ENCODE measurements around the gene NCAM1.

Gene NCAM1

DNA sequence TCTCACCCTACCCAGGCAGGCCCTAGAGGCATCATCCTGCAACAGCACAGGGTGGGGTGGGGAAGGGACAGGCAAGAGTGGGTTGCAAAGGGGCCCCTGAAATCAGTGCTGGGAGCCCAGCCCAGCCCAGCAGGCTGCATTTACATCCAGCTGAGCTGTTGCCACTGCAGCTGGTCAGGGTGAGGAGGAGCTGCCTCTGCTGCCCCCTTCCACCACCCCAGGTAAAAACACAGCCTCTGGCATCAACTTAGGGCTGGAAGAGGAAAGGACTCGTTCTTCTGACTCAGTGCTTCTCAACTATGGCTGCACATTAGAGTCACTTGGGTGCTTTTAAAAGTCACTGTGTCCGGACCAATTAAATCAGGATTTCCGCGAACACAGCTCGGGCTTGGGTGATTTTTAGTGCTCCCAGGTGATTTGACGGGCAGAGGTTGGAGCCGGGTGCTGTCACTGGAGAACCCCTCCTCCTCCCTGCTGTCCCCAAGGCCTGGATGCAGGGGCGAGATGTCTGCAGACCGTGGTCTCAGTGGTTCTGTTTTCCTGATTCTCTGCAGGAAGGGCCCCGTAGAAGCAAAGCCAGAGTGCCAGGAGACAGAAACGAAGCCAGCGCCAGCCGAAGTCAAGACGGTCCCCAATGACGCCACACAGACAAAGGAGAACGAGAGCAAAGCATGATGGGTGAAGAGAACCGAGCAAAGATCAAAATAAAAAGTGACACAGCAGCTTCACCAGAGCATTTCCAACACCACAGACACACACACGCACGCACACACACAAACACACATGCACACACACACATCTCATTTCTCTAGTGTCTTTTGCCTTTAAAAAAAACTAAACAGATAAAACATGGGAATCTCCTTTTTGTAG, 313.7 kb downstream of the NCAM1 start:
- TF ChIP-seq, protein P1, sequence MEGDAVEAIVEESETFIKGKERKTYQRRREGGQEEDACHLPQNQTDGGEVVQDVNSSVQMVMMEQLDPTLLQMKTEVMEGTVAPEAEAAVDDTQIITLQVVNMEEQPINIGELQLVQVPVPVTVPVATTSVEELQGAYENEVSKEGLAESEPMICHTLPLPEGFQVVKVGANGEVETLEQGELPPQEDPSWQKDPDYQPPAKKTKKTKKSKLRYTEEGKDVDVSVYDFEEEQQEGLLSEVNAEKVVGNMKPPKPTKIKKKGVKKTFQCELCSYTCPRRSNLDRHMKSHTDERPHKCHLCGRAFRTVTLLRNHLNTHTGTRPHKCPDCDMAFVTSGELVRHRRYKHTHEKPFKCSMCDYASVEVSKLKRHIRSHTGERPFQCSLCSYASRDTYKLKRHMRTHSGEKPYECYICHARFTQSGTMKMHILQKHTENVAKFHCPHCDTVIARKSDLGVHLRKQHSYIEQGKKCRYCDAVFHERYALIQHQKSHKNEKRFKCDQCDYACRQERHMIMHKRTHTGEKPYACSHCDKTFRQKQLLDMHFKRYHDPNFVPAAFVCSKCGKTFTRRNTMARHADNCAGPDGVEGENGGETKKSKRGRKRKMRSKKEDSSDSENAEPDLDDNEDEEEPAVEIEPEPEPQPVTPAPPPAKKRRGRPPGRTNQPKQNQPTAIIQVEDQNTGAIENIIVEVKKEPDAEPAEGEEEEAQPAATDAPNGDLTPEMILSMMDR (IDR thresholded peaks at IDR 0.05; ENCODE audit: low read depth, low read length): no peak
- no peak overlapping the region for H3K4me3 ChIP-seq (ENCODE audit: low read depth, low read length)

DNA sequence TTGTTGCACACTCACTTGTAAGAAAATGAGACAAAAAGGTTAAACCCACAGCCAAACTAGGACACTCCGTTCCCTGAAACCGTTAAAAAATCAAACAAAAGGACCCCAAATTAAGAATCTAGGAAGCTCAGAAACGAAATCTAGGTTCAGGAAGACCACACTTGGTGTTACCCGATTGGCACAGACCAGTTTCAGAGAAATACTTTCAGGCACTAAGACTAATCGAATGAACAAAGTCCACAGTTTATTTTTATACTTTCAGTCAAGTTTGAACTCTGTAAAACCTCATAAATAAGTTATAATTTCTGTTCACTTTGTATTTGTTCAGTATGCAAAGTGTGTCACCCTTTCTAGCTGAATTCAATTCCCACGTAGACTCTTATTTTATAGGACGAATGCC, 314.4 kb downstream of the NCAM1 start:
- TF ChIP-seq, protein P1 (IDR thresholded peaks at IDR 0.05; ENCODE audit: low read depth, low read length): no peak
- no peak overlapping the region for H3K4me3 ChIP-seq (ENCODE audit: low read depth, low read length)

- TF ChIP-seq, protein P1 (IDR thresholded peaks at IDR 0.05; ENCODE audit: low read depth, low read length): no peak
- H3K4me3 ChIP-seq (ENCODE audit: low read depth, low read length): no peak overlapping the region
Observed at GRCh38 chr11:113276466-113276865, 315.2 kb downstream of the NCAM1 start.

DNA sequence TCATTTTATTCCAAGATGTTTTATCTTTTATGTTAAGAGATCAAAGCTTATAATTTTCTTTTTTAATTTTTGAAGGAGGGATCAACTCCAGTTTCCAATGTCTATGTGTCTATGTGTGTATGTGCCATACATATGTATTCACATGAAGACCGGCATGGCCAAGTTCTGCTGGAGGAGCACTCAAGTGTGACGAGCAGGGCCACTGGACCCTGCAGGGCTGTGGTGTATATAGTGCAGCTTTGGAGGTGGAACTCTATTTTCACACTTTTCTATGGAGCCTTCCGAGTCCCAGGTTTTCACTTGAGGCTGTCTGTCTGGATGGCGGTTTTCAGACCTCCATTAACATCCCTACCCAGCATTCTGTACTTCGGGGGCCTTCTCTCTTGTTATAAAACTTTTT, 316.7 kb downstream of the NCAM1 start:
- TF ChIP-seq, protein P1 (IDR thresholded peaks at IDR 0.05; ENCODE audit: low read depth, low read length): no peak
- no peak overlapping the region for H3K4me3 ChIP-seq (ENCODE audit: low read depth, low read length)

DNA sequence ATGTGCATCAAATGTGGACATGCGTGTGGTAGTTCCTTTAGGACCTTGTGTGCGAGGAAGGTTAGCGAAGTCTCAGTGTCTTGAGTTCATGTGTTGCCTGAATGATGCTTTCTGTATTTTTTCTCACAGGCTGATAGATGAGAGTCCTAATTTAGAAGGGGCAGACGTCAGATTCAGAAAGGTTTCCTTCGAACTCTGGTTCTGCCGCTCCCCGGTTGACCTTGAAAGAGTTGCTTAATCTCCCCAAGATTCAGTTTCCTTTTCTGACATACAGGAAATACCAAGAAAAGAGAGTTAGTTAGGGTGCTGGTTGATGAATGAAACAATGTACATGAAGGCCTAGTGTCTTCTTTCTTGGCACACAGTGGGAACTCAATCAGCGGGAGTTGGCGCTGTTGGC, 317.3 kb downstream of the NCAM1 start:
- H3K4me3 ChIP-seq (ENCODE audit: low read depth, low read length): no peak overlapping the region
- TF ChIP-seq, protein P1 (IDR thresholded peaks at IDR 0.05; ENCODE audit: low read depth, low read length): no peak

DNA sequence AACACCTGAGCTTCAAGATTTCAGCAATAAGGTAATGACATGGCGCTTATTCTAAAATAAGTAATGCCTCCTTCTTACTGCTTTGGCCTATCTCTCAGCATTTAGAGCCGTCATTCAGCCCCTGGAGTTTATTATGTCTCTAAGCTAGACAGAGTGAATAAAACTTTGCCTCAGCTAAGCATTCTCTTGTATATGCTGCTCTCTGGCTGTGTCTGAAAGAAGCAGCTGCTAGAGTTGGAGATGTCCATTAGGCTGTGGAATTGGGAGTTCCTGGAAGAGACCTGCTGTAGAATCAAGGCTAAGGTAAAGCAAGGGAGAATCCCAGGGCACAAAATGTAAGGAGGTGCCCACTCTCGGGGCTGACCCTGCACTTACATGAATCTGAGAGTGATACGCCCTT, 317.7 kb downstream of the NCAM1 start:
- no peak overlapping the region for H3K4me3 ChIP-seq (ENCODE audit: low read depth, low read length)

DNA sequence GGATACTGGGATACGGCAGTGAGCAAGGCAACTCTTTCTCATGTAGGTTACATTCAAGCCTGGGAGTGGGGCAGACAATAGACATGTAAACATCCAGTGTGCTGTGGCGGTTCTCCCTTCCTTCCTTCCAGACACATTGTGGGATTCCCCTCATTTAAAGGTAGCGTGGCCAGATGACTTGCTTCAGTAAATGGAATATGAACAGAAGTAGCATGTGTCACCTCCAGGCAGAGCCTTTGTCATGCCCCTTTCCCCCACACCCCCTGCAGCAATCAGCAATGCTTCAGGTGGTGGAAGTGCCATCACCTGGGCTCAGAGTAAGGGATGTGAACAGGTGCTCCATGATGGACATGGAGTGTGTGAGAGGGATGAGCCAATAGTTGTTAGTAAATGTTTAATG, 318.4 kb downstream of the NCAM1 start:
- TF ChIP-seq, protein P1 (IDR thresholded peaks at IDR 0.05; ENCODE audit: low read depth, low read length): no peak
- H3K4me3 ChIP-seq (ENCODE audit: low read depth, low read length): no peak overlapping the region

More for the DNA sequence above, 317.7 kb downstream of the NCAM1 start:
- TF ChIP-seq, protein P1 (IDR thresholded peaks at IDR 0.05; ENCODE audit: low read depth, low read length): no peak

All from WI38 (cell line).